ENCODE results near the gene CFAP77. TPM values are rescaled to one million over a fixed set of nuclear protein-coding genes. Genes with fewer than 3 reads are reported as not detected.

CFAP77 gene
- total RNA-seq, 1 donor from 2014 or later = not detected

GRCh38 chr9:132575811-132576210 is 165.8 kb downstream of the CFAP77 start:
- TF ChIP-seq CTCF (IDR thresholded peaks at IDR 0.05) = no peak
- intact Hi-C loops (cut with DNase I) = no loop called here
- H3K4me1 ChIP-seq = no peaks in the 10 kb centered on the region
- no peak overlapping the region for H3K4me3 ChIP-seq
- no peak for DNase-seq
- ATAC-seq = no peak
- H3K36me3 ChIP-seq = no peaks in the 10 kb centered on the region
- H3K27me3 ChIP-seq = peaks cover 63% of the 10 kb centered on the region
- no peaks in the 10 kb centered on the region for H3K9me3 ChIP-seq
- no peak overlapping the region for H3K27ac ChIP-seq

- peaks cover 73% of the 10 kb centered on the region for H3K27me3 ChIP-seq
- ATAC-seq (no peak), DNase-seq (no peak)
- no peak for TF ChIP-seq CTCF (IDR thresholded peaks at IDR 0.05)
- no peaks in the 10 kb centered on the region for H3K36me3 ChIP-seq
- peaks cover 5% of the 10 kb centered on the region for H3K4me1 ChIP-seq
- H3K27ac ChIP-seq = no peak overlapping the region
- intact Hi-C loops (cut with DNase I) = no loop called here
- H3K9me3 ChIP-seq = no peaks in the 10 kb centered on the region
- H3K4me3 ChIP-seq = no peak overlapping the region
Observed at GRCh38 chr9:132577119-132577518, 167.1 kb downstream of the CFAP77 start.

GRCh38 chr9:132578367-132578932 is 168.4 kb downstream of the CFAP77 start:
- H3K4me3 ChIP-seq = no peak overlapping the region
- H3K9me3 ChIP-seq = no peaks in the 10 kb centered on the region
- H3K36me3 ChIP-seq = no peaks in the 10 kb centered on the region
- peaks cover 5% of the 10 kb centered on the region for H3K4me1 ChIP-seq
- H3K27me3 ChIP-seq = peaks cover 87% of the 10 kb centered on the region
- intact Hi-C loops (cut with DNase I) = no loop called here
- DNase-seq (no peak), ATAC-seq (no peak)
- H3K27ac ChIP-seq = no peak overlapping the region
- no peak for TF ChIP-seq CTCF (IDR thresholded peaks at IDR 0.05)

GRCh38 chr9:132579427-132579798 is 169.4 kb downstream of the CFAP77 start:
- Histone ChIP-seq H3K4me1 (peaks cover 5% of the 10 kb centered on the region), H3K9me3 (no peaks in the 10 kb centered on the region), H3K36me3 (no peaks in the 10 kb centered on the region), H3K27ac (no peak overlapping the region), H3K27me3 (peaks cover 96% of the 10 kb centered on the region), H3K4me3 (no peak overlapping the region)
- no peak for ATAC-seq
- TF ChIP-seq CTCF (IDR thresholded peaks at IDR 0.05) = no peak
- no peak for DNase-seq
- intact Hi-C loops (cut with DNase I) = no loop called here

- Histone ChIP-seq H3K9me3 (no peaks in the 10 kb centered on the region), H3K27ac (no peak within 1 kb of the TSS), H3K4me1 (peaks cover 5% of the 10 kb centered on the region), H3K36me3 (no peaks in the 10 kb centered on the region), H3K27me3 (peaks cover 97% of the 10 kb centered on the region), H3K4me3 (peak within 1 kb of the TSS; percentile 28)
- no peak for TF ChIP-seq CTCF (IDR thresholded peaks at IDR 0.05)
- ATAC-seq = no peak
- intact Hi-C loops (cut with DNase I) = no loop called here
- DNase-seq = no peak
Observed at GRCh38 chr9:132582276-132582785, 172.3 kb downstream of the CFAP77 start, which contains the start of gene BARHL1. Gene BARHL1 (plus strand): TSS chr9:132582606. CDS start chr9:132582798, 192 bp downstream.
